IMR-90 (cell line): Measurements from ENCODE around the gene KLF7. TPM values are rescaled to one million over a fixed set of nuclear protein-coding genes. Genes with fewer than 3 reads are reported as not detected.

Source experiments
- ATAC-seq: fragments of 200-7000 bp; cut with Tn5 transposase; 2 replicates; pipeline ENCODE4 v1.9.1; 2020; ENCODE audit warnings: low read depth, mild to moderate bottlenecking, moderate library complexity
- BruUV-seq: library from RNA; stranded (reverse); fragments of 400-500 nt; replicated peaks from 2 replicates; lab custom pipeline; 2021; lab: Mats Ljungman, UMichigan
- CTCF ChIA-PET: fragments of 300-600 bp; formaldehyde crosslinking; extraction: SDS; loops from one replicate; lab custom pipeline; 2021; ENCODE audit warnings: antibody characterized with exemption; lab: Yijun Ruan, JAX
- POLR2A ChIA-PET: fragments of 300-600 bp; sonication (Branson Sonifier 250); formaldehyde crosslinking; loops from one replicate; lab custom pipeline; 2022; ENCODE audit warnings: antibody characterized with exemption; ENCODE audit not compliant: unreplicated experiment; lab: Charles Lee
- DNase-seq: peaks from one replicate; pipeline ENCODE4 v3.0.0; 2013
- H2AFZ ChIP-seq: replicated peaks from 2 replicates; pipeline ENCODE3; 2013; ENCODE audit warnings: low read length, mild to moderate bottlenecking; ENCODE audit not compliant: poor library complexity
- H2AK5ac ChIP-seq: 2 replicates; pipeline ENCODE4 v1.6.1; 2013; ENCODE audit warnings: low read depth, low read length, inconsistent platforms
- H2AK9ac ChIP-seq: replicated peaks from 2 replicates; pipeline ENCODE3; 2013; ENCODE audit warnings: mild to moderate bottlenecking, low read depth, low read length, moderate library complexity; ENCODE audit not compliant: poor library complexity
- H2BK120ac ChIP-seq: 2 replicates; pipeline ENCODE4 v1.6.1; 2013; ENCODE audit warnings: low read depth, low read length, inconsistent platforms
- H2BK15ac ChIP-seq: 3 replicates; pipeline ENCODE4 v1.6.1; 2013; ENCODE audit warnings: low read depth, low read length, inconsistent platforms
- H2BK20ac ChIP-seq: 2 replicates; pipeline ENCODE4 v1.6.1; 2013; ENCODE audit warnings: low read depth, mild to moderate bottlenecking, inconsistent platforms, low read length, moderate library complexity
- H2BK5ac ChIP-seq: 2 replicates; pipeline ENCODE4 v1.6.1; 2013; ENCODE audit warnings: mild to moderate bottlenecking, low read depth, low read length, inconsistent platforms; ENCODE audit not compliant: poor library complexity, severe bottlenecking
- H3K14ac ChIP-seq: replicated peaks from 2 replicates; pipeline ENCODE4 v1.6.1; 2013; ENCODE audit warnings: low read depth, low read length, inconsistent platforms
- H3K18ac ChIP-seq: 2 replicates; pipeline ENCODE4 v1.6.1; 2013; ENCODE audit warnings: low read depth, low read length, control low read depth
- H3K23ac ChIP-seq: 2 replicates; pipeline ENCODE4 v1.6.1; 2013; ENCODE audit warnings: low read depth, low read length, inconsistent platforms
- H3K27ac ChIP-seq: 2 replicates; pipeline ENCODE4 v1.5.1; 2013; ENCODE audit warnings: mild to moderate bottlenecking, control low read depth, low read length; ENCODE audit not compliant: insufficient read depth
- H3K27me3 ChIP-seq: 2 replicates; pipeline ENCODE4 v1.6.1; 2013; ENCODE audit warnings: low read length; ENCODE audit not compliant: control insufficient read depth, insufficient read depth
- H3K36me3 ChIP-seq: 2 replicates; pipeline ENCODE4 v1.6.1; 2013; ENCODE audit warnings: low read length, mixed read lengths; ENCODE audit not compliant: control insufficient read depth, insufficient read depth
- H3K4ac ChIP-seq: 2 replicates; pipeline ENCODE4 v1.6.1; 2013; ENCODE audit warnings: low read depth, low read length, inconsistent platforms
- H3K4me1 ChIP-seq: 2 replicates; pipeline ENCODE4 v1.6.1; 2013; ENCODE audit warnings: low read length, mixed read lengths; ENCODE audit not compliant: control insufficient read depth, insufficient read depth
- H3K4me2 ChIP-seq: 2 replicates; pipeline ENCODE4 v1.6.1; 2013; ENCODE audit warnings: low read depth, mild to moderate bottlenecking, control low read depth, low read length, moderate library complexity
- H3K4me3 ChIP-seq: 2 replicates; pipeline ENCODE4 v1.5.1; 2013; ENCODE audit warnings: low read depth, mild to moderate bottlenecking, control low read depth, low read length, moderate library complexity; ENCODE audit not compliant: insufficient read depth
- H3K56ac ChIP-seq: 2 replicates; pipeline ENCODE4 v1.6.1; 2013; ENCODE audit warnings: low read length, inconsistent platforms; ENCODE audit not compliant: insufficient read depth; ENCODE audit errors: extremely low read depth
- H3K79me1 ChIP-seq, 2 experiments: 2 replicates each; pipeline ENCODE4 v1.6.1; 2013; ENCODE audit warnings: low read length in 2 of 2, inconsistent platforms in 1 of 2, low read depth in 1 of 2
- H3K9ac ChIP-seq: 2 replicates; pipeline ENCODE4 v1.6.1; 2013; ENCODE audit warnings: low read depth, low read length, control low read depth
- H3K9me1 ChIP-seq: 2 replicates; pipeline ENCODE4 v1.6.1; 2013; ENCODE audit warnings: low read length, inconsistent platforms; ENCODE audit not compliant: insufficient read depth
- H3K9me3 ChIP-seq: 2 replicates; pipeline ENCODE4 v1.6.1; 2013; ENCODE audit warnings: low read length; ENCODE audit not compliant: control insufficient read depth, insufficient read depth
- H4K20me1 ChIP-seq: 2 replicates; pipeline ENCODE4 v1.6.1; 2013; ENCODE audit warnings: low read length, inconsistent platforms; ENCODE audit not compliant: insufficient read depth
- H4K5ac ChIP-seq: 2 replicates; pipeline ENCODE4 v1.6.1; 2013; ENCODE audit warnings: mild to moderate bottlenecking, low read depth, low read length, control low read depth
- H4K8ac ChIP-seq, 2 experiments: 2 replicates each; pipeline ENCODE4 v1.6.1; 2013; ENCODE audit warnings: low read depth in 2 of 2, low read length in 2 of 2, control low read depth in 1 of 2, inconsistent platforms in 1 of 2
- H4K91ac ChIP-seq: 2 replicates; pipeline ENCODE4 v1.6.1; 2013; ENCODE audit warnings: low read depth, low read length, inconsistent platforms; ENCODE audit not compliant: insufficient read depth
- BHLHE40 ChIP-seq: fragments of 150-350 bp; IDR thresholded peaks from 2 replicates; pipeline ENCODE4 v1.6.1; 2016; ENCODE audit warnings: mild to moderate bottlenecking, low read depth, low read length
- CEBPB ChIP-seq: IDR thresholded peaks from 2 replicates; pipeline ENCODE4 v1.6.1; 2012; ENCODE audit warnings: low read depth, low read length, improper control_type of control experiment
- CHD1 ChIP-seq: IDR thresholded peaks from 2 replicates; pipeline ENCODE4 v1.6.1; 2012; ENCODE audit warnings: low read depth, low read length, improper control_type of control experiment
- ELK1 ChIP-seq: fragments of 150-350 bp; IDR thresholded peaks from 2 replicates; pipeline ENCODE4 v1.6.1; 2016; ENCODE audit warnings: low read depth, mild to moderate bottlenecking, low read length, moderate library complexity, borderline replicate concordance
- FOS ChIP-seq: fragments of 150-350 bp; IDR thresholded peaks from 2 replicates; pipeline ENCODE4 v1.6.1; 2016; ENCODE audit warnings: low read depth, low read length
- MAFK ChIP-seq: IDR thresholded peaks from 2 replicates; pipeline ENCODE4 v1.6.1; 2012; ENCODE audit warnings: low read depth, low read length, improper control_type of control experiment
- MAZ ChIP-seq: IDR thresholded peaks from 2 replicates; pipeline ENCODE4 v1.6.1; 2012; ENCODE audit warnings: low read depth, mild to moderate bottlenecking, low read length, improper control_type of control experiment, moderate library complexity, borderline replicate concordance
- MXI1 ChIP-seq: IDR thresholded peaks from 2 replicates; pipeline ENCODE4 v1.6.1; 2012; ENCODE audit warnings: low read depth, mild to moderate bottlenecking, low read length, moderate library complexity, borderline replicate concordance
- NFE2L2 ChIP-seq: fragments of 150-350 bp; IDR thresholded peaks from 2 replicates; pipeline ENCODE4 v1.6.1; 2016; ENCODE audit warnings: low read depth, mild to moderate bottlenecking, low read length
- POLR2A ChIP-seq: IDR thresholded peaks from 2 replicates; pipeline ENCODE4 v1.6.1; 2012; ENCODE audit warnings: mild to moderate bottlenecking, low read depth, low read length
- RAD21 ChIP-seq: IDR thresholded peaks from 2 replicates; pipeline ENCODE4 v1.6.1; 2012; ENCODE audit warnings: low read length, improper control_type of control experiment
- RCOR1 ChIP-seq: IDR thresholded peaks from 2 replicates; pipeline ENCODE4 v1.6.1; 2012; ENCODE audit warnings: mild to moderate bottlenecking, low read length, improper control_type of control experiment; ENCODE audit not compliant: insufficient replicate concordance
- RFX5 ChIP-seq: IDR thresholded peaks from 2 replicates; pipeline ENCODE4 v1.8.0; 2012; ENCODE audit warnings: low read depth, mild to moderate bottlenecking, low read length, moderate library complexity
- SMC3 ChIP-seq: fragments of 150-350 bp; IDR thresholded peaks from 2 replicates; pipeline ENCODE4 v1.6.1; 2016; ENCODE audit warnings: low read depth, mild to moderate bottlenecking, antibody characterized with exemption, low read length, moderate library complexity
- USF2 ChIP-seq: fragments of 150-350 bp; IDR thresholded peaks from 2 replicates; pipeline ENCODE4 v1.6.1; 2017; ENCODE audit warnings: mild to moderate bottlenecking, antibody characterized with exemption, low read length, low read depth
- WGBS, 2 experiments: methylation state at CpG; one replicate each; pipeline versions ENCODE4 v1.1.5 to v1.1.7; 2013; ENCODE audit warnings: missing lambda C conversion rate in 2 of 2; ENCODE audit not compliant: insufficient read length in 1 of 2; ENCODE audit errors: extremely low coverage in 2 of 2; 5-methylcytosine and 5-hydroxymethylcytosine counted together
- dilution Hi-C: fragments of 300-500 bp; cut with HindIII; formaldehyde crosslinking; loops from one replicate; pipeline ENCODE4 v1.14.3; 2018; ENCODE audit warnings: low sequenced_read_pairs; ENCODE audit not compliant: unreplicated experiment
- in situ Hi-C: fragments of 300-500 bp; cut with MboI; formaldehyde crosslinking; loops from 3 replicates; pipeline ENCODE4 v1.14.3; 2019; ENCODE audit warnings: low sequenced_read_pairs, inconsistent platforms, mixed read lengths
- intact Hi-C: fragments of 100-400 bp; cut with micrococcal nuclease; formaldehyde crosslinking; loops from 2 replicates; pipeline ENCODE4 v1.10.0; 2022
- polyA plus RNA-seq, 3 experiments: library from polyadenylated mRNA; depleted of rRNA; stranded (reverse); fragments of >200 nt; gene quantifications; 2 replicates each; pipeline ENCODE4 v1.2.3, GENCODE V29; 2012; ENCODE audit warnings: low replicate concordance in 1 of 3
- total RNA-seq: library from RNA; depleted of rRNA; stranded (reverse); fragments of >200 nt; gene quantifications from 2 replicates; pipeline ENCODE4 v1.2.3, GENCODE V29; 2012

Gene KLF7
- total and polyA plus RNA-seq, 2 of the 4 experiments (the other 2 are of a cell fraction), result 23.1 to 28.5 TPM

DNA sequence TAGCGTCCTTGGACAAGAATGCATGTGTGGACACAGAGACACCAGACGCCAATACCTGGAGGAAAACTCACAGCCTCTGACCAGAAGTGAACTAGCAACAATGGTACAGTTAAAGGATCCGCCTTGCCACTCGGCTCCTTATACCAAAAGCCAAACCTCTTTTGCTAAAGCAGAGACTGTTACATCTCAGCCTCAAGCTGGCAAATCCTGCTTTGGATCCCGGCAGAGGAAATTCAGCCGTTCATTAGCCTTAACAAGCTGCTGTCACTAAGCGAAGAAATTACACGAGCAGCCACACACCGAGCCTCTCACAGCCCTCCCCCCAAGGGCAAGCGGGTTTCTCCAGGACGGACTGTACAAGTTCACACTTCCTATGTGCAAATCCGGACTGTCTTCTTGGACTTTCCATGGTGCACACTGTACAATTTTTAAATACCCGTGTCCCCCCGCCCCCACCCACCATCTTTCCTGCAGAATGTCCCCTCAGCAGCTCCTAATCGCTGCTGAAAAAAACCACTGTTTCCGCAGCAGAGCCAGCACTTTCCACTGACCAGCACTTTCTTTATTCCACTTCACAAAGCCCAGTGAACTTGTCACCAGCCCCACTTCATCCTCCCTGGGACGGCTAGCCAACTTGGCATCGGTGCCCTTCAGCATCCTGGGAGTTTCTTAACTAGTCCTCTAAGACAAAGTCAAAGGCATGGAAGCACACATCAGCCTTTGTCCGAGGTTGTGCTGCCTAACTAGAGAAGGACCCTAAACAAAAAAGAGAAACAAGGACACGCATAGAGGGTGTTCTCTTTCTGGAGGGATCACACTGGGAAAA, 1.5 kb downstream of the KLF7 start:
- Histone ChIP-seq H4K5ac (peak overlapping the region; percentile 72), H3K4me2 (peak overlapping the region; percentile 93), H2BK20ac (peak overlapping the region; percentile 92), H3K23ac (peak overlapping the region; percentile 100), H2BK5ac (peak overlapping the region; percentile 99), H2BK120ac (peak overlapping the region; percentile 99), H2BK15ac (peak overlapping the region; percentile 99), H3K18ac (peak overlapping the region; percentile 98), H3K79me1 (peaks cover 0 to 56% of the 10 kb centered on the region in 2 experiments; a peak in 2 of 4 replicates), H3K9me1 (peaks cover 10% of the 10 kb centered on the region), H3K9ac (peak overlapping the region; percentile 98), H3K27me3 (no peaks in the 10 kb centered on the region), H4K91ac (peak overlapping the region; percentile 99), H3K4ac (peak overlapping the region; percentile 100), H4K20me1 (peaks cover 40% of the 10 kb centered on the region), H3K27ac (peak overlapping the region; percentile 99), H2AK9ac (peak overlapping the region; percentile 97), H2AK5ac (peak overlapping the region; percentile 97), H3K4me1 (peaks cover 12% of the 10 kb centered on the region), H2AFZ (peak overlapping the region; percentile 37), H3K36me3 (no peaks in the 10 kb centered on the region), H4K8ac (peak overlapping the region; percentile 98), H3K4me3 (peak overlapping the region; percentile 94), H3K14ac (peak overlapping the region; percentile 100), H3K56ac (peak overlapping the region; percentile 100), H3K9me3 (no peaks in the 10 kb centered on the region)
- in situ Hi-C loops (loop anchor here (5.0 to 25.0 kb wide), 3 partner anchors 179 to 548 kb away; partner anchors contain the start of gene CCNYL1), intact Hi-C loops (loop anchor here (1.0 to 5.0 kb wide), 3 partner anchors 183 to 453 kb away; no protein-coding TSS in a partner anchor), dilution Hi-C loops (no loop called here)
- ChIA-PET POLR2A (interaction anchor here (0.5 to 9.1 kb wide), 11 partner anchors 56 to 309 kb away, joined by 3 to 153 read pairs (median 4); no protein-coding TSS in a partner anchor), CTCF (interaction anchor here (0.7 kb wide), 1 partner anchor 94 kb away, joined by 4 read pairs; no protein-coding TSS in a partner anchor)
- 0% methylated on average over 16 of the region's 20 CpGs; no CpG with 5 or more reads in 1 of the 2 experiments for WGBS, 2 experiments
- ATAC-seq (no peak), DNase-seq (peak; percentile 48)
- no TSS peak for BruUV-seq
- TF ChIP-seq MXI1 (no peak), RFX5 (no peak), RAD21 (no peak; the same call in 1 of the 2 replicates), MAZ (0 out of 2 replicates have a peak, but pooled peaks have one; percentile 7), SMC3 (peak; percentile 21), USF2 (no peak), FOS (no peak), CHD1 (peak; percentile 85; the same call in 1 of the 2 replicates), NFE2L2 (no peak), CEBPB (no peak), POLR2A (peak; percentile 12), BHLHE40 (no peak), MAFK (no peak), ELK1 (no peak), RCOR1 (no peak)
